Body of pancreas (tissue), 4 donors: ENCODE measurements around the gene BEST4.

Source experiments
- CTCF ChIP-seq, 7 experiments: fragments of 450-650 bp in 4 of 7; fragments of 200-600 bp in 3 of 7; sonication (generic) in 3 of 7; IDR thresholded peaks; one replicate each; pipeline ENCODE4 v1.5.1; 2016 to 2019; ENCODE audit warnings: antibody characterized with exemption in 7 of 7
- POLR2A ChIP-seq, 3 donors: fragments of 450-650 bp; IDR thresholded peaks; one replicate each; pipeline ENCODE4 v1.6.1; 2016; ENCODE audit warnings: antibody characterized with exemption in 3 of 3, mild to moderate bottlenecking in 2 of 3

- no peak for TF ChIP-seq CTCF (IDR thresholded peaks at IDR 0.05)
- TF ChIP-seq POLR2A (IDR thresholded peaks at IDR 0.05) = no peak
Measured at GRCh38 chr1:44819196-44819607, 31.2 kb upstream of the BEST4 start.
